GM18511 (cell line): ENCODE results near the gene C4orf50.

Experiments used
- ATAC-seq: cut with Tn5 transposase; IDR thresholded peaks from one replicate; pipeline ENCODE4 v1.9.1; 2021; ENCODE audit warnings: mild to moderate bottlenecking, moderate library complexity; ENCODE audit not compliant: unreplicated experiment

C4orf50 gene

DNA sequence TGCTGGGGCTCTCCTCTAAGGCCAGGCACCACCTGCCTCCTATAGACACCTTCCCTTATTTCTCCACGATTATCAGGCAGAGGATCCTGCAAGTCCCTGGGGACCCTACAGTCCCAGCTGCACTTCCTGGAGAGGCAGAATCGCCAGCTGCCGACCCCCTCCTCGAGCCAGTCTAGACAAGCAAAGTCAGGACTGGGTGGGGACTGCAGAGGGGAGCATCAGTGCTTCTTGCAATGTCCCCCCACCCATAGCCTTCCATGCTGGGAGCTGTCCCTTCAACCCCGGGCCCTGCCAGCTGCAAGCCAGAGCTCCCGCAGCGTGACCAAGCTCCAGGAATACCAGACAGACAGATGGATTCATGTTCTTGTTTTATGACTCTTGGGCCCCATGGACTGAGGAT is 124.0 kb downstream of the C4orf50 start:
- ATAC-seq = no peak

DNA sequence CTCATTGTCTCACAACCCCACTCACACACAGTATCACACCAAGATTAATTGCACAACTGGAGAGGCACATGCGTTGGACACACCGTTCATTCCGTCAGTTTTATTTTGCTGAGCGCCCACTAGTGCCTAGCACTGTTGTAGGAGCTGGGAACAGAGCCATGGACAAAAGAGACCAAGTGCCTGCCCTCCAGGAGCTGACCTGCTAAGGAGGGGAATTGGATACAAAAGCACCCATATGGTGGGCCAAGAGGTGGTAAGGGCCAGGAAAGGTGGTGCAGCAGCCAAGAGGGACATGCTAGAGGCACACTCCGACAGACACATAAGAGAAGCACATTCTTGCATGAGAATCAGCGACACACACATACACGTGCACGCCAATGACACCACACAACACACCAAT is 124.6 kb downstream of the C4orf50 start:
- ATAC-seq = no peak

DNA sequence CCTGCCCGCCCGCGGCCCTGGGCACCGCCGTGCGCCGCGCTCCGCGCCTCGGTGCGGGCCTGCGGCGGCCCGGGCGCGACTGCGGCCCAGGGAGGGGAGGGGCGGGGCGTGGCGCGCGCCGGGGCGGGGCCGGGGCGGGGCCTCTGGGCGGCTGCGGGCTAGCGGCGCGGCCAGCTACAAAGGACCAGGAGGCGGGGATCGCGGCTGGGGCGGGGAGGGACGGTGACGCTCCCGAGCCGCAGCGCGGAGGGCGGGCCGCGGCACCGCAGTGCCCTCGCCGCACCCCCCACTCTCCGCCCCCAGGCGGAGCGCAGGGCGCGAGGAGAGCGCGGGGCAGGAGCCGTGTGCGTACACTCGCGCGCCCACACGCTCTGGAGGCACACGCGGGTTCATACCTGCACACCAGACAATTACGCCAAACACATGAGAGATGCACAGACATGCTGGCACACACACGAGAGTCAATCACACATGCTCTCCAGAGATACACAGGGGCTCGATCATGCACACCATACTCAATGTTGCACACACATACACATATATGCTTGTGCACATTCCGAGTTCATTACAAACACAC is 125.1 kb downstream of the C4orf50 start, which contains the start of gene CRMP1:
TSS of gene CRMP1 (minus strand) at position 83 of the 577 bp plus-strand sequence. CDS start 117 bp downstream, outside the sequence.
- no peak for ATAC-seq

DNA sequence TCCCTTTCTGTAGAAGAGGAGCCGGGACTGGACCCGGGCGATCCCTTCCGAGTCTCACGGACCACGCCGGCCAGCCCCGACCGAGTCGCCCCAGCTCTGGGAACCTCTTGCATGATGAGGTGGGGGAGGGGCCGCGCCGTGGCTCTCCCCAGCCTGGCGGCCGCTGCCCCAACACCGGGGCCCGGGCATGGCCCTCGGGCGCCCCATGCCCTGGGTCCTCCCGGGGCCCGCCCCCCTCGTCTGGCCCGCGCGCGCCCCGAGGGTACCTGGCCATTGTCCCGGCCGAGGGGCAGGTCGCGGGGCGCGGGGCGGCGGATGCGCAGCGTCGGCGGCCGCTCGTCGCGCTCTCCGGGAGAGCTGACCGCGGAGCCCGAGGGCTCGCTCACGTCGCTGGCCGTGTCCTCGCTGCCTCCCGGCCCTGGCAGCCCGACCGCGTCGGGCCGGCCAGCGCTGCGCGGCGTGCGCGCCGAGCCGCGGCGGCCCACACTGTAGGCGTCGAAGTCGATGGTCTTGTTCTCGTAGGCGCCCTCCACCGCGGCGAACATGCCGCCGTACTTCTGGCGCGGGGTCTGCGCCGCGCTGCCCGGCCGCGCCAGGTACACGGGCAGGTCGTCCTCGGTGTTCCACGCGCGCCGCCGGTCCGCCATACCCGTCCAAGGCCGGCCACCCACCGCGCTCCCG is 125.8 kb downstream of the C4orf50 start:
- no peak for ATAC-seq

GRCh38 chr4:5891563-5892322 is 126.5 kb downstream of the C4orf50 start:
- no peak for ATAC-seq

DNA sequence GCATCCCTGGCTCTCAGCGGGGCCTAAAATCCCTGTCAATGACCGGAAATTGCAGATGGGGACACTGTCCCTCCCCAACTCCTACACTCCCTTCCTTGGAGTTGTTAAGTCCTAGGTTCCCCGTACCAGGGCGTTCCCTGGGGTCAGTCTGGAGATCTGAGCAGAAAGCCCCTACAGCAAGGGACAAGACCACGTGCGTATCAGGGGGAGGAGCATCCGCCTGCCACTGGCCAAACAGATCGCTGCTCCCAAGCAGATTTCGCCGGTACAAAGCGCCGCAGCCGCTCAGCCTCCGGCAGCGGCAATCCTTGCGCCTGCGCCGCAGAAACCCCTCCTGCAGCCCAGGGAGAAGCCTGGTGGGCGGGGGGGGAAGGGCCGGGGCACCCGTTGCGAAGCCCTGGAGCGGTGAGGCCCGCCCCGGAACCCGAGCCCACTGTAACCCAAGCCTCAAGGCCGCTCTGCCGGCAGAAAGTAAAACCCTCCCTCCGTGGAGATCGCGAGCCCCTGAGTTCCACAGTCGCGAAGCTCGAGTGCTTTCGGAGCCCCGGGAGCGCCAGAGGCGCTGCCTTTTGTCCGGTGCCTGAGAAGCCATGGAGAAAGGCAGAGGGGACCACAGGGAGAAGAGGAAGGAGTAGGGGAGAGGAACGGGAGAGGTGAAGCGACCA is 128.0 kb downstream of the C4orf50 start:
- ATAC-seq = no peak

GRCh38 chr4:5889002-5889696 is 129.1 kb downstream of the C4orf50 start:
- no peak for ATAC-seq

DNA sequence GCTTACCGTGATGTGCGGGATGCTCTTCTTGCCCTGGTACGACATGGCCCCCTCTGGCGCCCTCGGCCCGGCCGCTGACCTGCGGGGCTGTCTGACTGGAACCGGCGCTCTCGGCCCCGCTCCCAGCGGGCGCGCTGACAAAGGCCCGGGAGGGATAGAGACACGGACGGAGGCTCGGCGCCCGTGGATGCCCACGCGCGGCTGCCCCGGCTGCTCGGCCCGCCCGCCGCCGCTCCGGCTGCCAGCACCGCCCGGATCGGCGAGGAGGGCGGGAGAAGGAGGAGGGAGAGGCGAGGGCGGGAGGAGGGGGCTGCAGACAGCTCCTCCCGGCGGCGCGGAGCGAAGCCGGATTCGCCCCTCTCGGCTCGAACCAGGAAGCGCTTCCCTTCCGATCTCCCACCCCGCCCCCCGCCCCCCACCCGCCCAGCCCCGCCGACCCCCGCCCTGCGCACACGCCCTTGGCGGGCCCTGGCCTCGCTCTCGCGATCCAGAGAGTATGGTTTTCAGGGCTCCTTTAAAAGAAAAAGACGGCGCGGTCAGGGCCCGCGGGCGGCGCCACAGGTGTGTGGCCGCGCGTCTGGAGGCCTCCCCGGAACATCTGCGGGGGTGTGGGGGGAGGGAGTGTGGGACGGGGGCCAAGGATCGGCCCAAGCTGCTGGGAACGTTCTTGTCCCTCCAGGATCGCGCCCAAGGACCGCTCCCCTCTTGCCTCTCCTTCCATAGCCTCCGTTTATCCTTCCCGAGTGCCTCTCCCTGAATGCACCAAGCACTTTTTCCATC is 129.8 kb downstream of the C4orf50 start:
- ATAC-seq = no peak

DNA sequence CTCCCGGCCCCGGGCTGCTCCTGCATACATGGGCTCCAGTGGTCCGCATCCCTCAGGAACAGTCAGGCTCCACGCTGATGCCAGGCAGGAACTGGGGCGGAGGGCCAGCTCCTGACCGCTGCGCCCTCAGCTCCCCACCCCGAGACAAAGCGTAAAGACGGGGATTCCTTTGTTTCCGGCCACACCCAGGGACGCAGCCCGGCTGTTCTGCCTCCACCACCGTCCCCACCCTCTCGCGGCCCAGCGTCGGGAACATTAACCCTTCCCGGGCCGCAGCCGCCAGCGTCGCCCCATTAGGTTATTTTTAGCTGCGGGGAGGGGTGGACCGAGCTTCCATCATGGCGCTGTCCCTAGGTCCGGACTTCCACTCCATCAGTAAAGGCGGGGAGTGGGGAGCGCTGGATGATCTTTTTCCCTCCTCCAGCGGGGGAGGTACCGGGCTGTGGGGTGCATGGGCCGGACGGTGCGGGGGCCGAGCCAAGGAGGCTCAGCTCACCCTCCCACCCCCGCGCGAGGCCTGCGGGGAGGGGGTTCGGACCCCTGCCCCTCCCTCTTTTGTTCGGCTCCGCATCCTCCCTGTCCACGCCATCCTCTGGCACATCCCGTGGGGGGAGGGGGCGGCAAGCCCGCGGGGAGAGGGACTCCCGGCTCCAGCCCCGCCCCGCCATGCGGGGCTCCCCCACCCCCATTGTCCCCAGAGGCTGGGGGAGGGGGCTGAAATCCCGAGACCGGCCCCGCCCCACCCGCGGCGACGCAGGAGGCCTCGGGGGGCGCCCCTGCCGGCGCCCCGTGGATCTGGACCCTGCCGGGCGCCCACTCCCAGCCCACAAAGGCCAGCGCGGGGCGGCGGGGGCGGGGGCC is 130.6 kb downstream of the C4orf50 start:
- ATAC-seq = no peak

DNA sequence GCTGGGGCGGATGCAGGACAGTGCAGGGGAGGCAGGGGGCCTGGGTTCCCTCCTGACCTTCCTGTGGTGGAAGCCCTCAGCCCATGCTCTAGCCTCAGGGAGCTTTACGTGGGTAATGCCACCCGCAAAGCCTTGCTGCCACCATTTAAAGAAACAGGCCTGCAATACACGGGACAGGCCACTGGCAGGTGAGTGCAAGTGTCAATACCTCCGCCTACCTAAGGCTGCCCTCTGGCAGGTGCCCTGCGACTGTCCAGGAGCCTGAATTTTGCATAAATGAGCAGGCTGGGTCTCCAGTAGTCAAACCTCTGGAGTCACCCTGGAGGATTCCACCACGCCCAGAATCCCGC is 131.2 kb downstream of the C4orf50 start:
- no peak for ATAC-seq

GRCh38 chr4:5885733-5886132 is 132.5 kb downstream of the C4orf50 start:
- ATAC-seq = no peak

GRCh38 chr4:5884796-5885195 is 133.4 kb downstream of the C4orf50 start:
- ATAC-seq = no peak

DNA sequence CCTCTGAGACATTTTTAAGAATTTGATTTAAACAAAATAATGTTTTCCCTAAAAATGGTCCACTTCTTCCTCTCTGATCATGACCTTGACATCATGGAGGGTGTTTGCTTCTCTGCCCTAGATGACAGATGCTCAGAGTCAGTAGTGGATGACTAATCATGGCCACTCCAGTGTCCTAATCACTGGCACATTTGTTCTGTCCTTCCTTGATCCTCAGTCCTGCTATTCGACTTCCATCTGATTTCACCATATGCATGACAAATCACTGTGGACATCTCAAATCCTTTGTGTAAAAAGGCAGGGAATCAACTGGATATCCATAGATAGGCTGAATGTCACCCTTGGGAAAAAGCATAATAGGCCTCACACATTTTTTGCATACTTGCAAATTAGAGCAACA is 134.3 kb downstream of the C4orf50 start:
- no peak for ATAC-seq

- ATAC-seq = no peak
These were observed 135.3 kb downstream of the C4orf50 start for GRCh38 chr4:5882947-5883346.

DNA sequence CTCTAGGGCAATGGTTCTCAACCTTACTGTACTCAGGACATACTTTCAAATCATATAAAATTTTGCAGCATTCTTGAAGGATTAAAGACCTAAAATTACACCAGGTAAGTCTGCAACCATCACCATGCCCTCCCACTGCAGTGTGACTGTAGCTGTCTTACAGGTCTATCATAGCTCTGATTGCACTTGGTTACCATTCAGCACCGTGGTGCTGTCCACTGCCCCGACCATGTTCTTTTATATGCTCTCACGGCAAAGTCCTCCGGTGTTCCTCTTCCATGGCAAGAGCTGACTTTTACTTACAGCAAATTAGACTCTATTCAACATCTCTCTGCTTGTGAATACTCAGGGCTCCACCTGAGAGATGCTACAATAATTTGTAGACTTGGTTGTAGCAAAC is 136.9 kb downstream of the C4orf50 start:
- ATAC-seq = no peak

DNA sequence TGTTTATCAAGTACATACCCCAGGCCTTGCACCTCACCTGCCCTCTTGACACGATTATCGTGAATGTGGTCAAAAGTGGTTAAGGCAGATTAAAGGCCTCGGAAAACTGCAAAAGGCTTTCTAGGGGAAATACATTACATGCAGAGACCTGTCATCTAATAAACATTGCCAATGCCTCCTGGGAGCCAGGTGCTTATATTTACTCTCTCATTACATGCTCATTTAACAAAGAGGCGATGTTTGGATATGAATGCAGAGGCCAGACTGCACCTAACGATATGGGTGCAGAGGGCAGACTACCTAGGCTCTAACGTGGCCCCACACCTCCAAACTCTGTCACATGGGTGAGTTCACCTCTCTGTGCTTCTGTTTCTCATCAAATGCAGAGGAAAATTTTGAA is 139.9 kb downstream of the C4orf50 start:
- ATAC-seq = no peak

DNA sequence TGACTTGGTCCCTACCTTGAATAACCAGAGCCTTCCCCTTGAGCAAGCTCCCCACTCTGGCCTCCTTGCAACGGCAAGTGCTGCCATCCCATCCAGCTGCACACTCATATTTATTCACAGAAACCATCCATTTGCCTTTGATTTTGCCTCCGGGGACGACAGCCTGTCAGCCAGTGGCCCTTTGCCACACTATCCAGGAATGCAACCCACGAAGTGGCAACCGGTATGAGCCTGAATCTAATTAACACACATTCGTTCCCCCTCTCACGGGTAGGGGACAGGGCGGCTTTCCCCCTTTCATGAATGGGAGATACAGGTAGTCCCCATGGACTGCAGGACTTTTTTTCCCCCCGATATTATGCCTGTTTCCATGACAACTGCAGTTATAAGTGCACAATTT is 140.8 kb downstream of the C4orf50 start:
- ATAC-seq = no peak

DNA sequence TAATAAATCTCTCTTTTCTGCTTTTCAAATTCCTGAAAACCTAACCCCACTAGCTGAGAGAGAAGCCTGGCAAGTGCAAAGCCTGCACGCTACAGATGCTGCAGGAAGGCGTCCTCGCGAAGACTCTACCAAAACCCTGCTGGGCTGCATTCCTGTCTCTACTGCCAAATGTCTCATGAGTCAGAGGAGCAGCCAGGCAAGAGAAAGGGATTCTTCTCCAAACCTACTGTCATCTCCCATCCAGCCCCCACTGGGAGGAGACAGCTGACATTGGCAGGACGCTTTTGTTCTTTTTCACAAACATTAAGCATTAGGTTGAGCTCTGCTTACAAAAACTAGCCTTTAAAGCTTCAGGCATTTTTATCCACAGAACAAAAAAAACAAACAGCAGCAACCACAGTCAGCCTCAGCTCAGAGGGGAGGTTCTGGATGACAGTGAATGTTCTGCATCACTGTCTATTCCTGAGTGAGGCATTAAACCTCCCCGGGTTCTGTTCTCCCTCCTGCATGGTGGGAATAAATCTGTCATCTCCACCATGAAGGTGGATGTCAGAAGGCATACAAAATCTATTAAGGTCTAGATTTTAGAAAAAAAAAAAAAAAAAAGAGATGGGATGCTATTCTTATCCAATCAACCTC is 143.3 kb downstream of the C4orf50 start:
- no peak for ATAC-seq

DNA sequence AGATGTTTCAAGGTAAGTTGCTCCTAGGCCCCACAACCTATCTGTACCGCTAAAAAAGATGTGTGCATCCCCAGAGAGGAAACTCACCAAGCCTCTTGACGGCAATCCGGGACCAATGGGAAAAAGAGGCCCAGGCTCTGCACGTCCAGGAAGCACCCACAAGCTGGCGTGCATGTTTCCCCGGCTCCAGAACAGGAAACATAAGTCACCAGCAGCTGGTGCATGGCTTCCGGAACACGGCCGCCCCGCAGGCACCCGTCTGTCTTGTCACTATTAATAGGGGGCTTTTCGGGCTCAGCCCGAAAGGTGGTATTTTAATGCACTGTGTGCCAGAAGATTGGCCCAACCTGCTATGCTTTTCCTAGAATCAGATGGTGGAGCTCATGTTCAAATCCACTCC is 147.5 kb downstream of the C4orf50 start:
- no peak for ATAC-seq
